Amygdala (tissue), 56 donors: ENCODE results near the gene FOXL2NB.

Experiments used
- DNase-seq, 56 donors: peaks; one replicate each; lab custom pipeline; 2025; lab: John Stamatoyannopoulos, UW

Gene FOXL2NB

GRCh38 chr3:138987181-138987580 lies 40.2 kb downstream of the FOXL2NB start:
- DNase-seq = no peak

GRCh38 chr3:138995706-138996105 lies 48.7 kb downstream of the FOXL2NB start:
- no peak for DNase-seq
